Thyroid gland (tissue), 4 donors: ENCODE measurements around the gene ICE1. TPM values are rescaled to one million over a fixed set of nuclear protein-coding genes. Genes with fewer than 3 reads are reported as not detected.

Experiments
- DNase-seq, 2 donors: peaks; one replicate each; pipeline ENCODE4 v3.0.0-alpha.2; 2019
- H3K27ac ChIP-seq, 3 donors: fragments of 200-600 bp; sonication (generic); 1 replicate in 2 of 3; 2 replicates in 1 of 3; pipeline ENCODE4 v1.5.1; 2016 to 2019; ENCODE audit warnings: mild to moderate bottlenecking in 1 of 3, moderate library complexity in 1 of 3
- H3K27me3 ChIP-seq: fragments of 200-600 bp; sonication (generic); one replicate; pipeline ENCODE4 v1.5.1; 2019
- H3K36me3 ChIP-seq, 2 donors: fragments of 200-600 bp; sonication (generic); one replicate each; pipeline ENCODE4 v1.5.1; 2016 to 2019
- H3K4me1 ChIP-seq, 2 donors: fragments of 200-600 bp; sonication (generic); one replicate each; pipeline ENCODE4 v1.5.1; 2017 to 2019
- H3K4me3 ChIP-seq, 3 donors: fragments of 200-600 bp; sonication (generic); replicated peaks in 1 of 3; 1 replicate in 2 of 3; 2 replicates in 1 of 3; pipeline ENCODE4 v1.5.1; 2016; ENCODE audit warnings: mild to moderate bottlenecking in 1 of 3
- H3K9me3 ChIP-seq: fragments of 200-600 bp; sonication (generic); one replicate; pipeline ENCODE4 v1.5.1; 2017
- POLR2A ChIP-seq, 2 donors: fragments of 450-650 bp; IDR thresholded peaks; one replicate each; pipeline ENCODE4 v1.6.1; 2017; ENCODE audit warnings: antibody characterized with exemption in 2 of 2, mild to moderate bottlenecking in 2 of 2, moderate library complexity in 1 of 2
- WGBS, 2 donors: methylation state at CpG; one replicate each; pipeline ENCODE4 v1.1.5; 2017; 5-methylcytosine and 5-hydroxymethylcytosine counted together
- intact Hi-C: fragments of 100-400 bp; cut with DNase I; formaldehyde crosslinking; loops from one replicate; pipeline ENCODE4 v1.15.1; 2023
- total RNA-seq, 4 donors: library from RNA; depleted of rRNA; stranded (reverse); fragments of >200 nt; gene quantifications; one replicate each; pipeline ENCODE4 v1.2.3, GENCODE V29; 2016
- TF ChIP-seq, protein P1 (sequence below), 6 experiments: fragments of 200-600 bp in 3 of 6; fragments of 450-650 bp in 3 of 6; sonication (generic) in 3 of 6; IDR thresholded peaks; one replicate each; pipeline ENCODE4 v1.5.1; 2016 to 2019; ENCODE audit warnings: antibody characterized with exemption in 6 of 6, mild to moderate bottlenecking in 2 of 6, inconsistent platforms in 1 of 6, moderate library complexity in 1 of 6

Gene ICE1
- total RNA-seq, 4 donors from 2014 or later = 36.7 to 71.8 (median 41.6) TPM

- 86% methylated on average over 3 of the region's 3 CpGs for WGBS, 2 donors
- no peak for TF ChIP-seq POLR2A (IDR thresholded peaks at IDR 0.05)
- TF ChIP-seq, protein P1, sequence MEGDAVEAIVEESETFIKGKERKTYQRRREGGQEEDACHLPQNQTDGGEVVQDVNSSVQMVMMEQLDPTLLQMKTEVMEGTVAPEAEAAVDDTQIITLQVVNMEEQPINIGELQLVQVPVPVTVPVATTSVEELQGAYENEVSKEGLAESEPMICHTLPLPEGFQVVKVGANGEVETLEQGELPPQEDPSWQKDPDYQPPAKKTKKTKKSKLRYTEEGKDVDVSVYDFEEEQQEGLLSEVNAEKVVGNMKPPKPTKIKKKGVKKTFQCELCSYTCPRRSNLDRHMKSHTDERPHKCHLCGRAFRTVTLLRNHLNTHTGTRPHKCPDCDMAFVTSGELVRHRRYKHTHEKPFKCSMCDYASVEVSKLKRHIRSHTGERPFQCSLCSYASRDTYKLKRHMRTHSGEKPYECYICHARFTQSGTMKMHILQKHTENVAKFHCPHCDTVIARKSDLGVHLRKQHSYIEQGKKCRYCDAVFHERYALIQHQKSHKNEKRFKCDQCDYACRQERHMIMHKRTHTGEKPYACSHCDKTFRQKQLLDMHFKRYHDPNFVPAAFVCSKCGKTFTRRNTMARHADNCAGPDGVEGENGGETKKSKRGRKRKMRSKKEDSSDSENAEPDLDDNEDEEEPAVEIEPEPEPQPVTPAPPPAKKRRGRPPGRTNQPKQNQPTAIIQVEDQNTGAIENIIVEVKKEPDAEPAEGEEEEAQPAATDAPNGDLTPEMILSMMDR (IDR thresholded peaks at IDR 0.05) = no peak
- Histone ChIP-seq H3K27ac (no peak overlapping the region), H3K9me3 (no peaks in the 10 kb centered on the region), H3K4me3 (no peak overlapping the region), H3K4me1 (no peaks in the 10 kb centered on the region), H3K27me3 (no peaks in the 10 kb centered on the region), H3K36me3 (peaks cover 0 to 7% of the 10 kb centered on the region in 2 donors)
- DNase-seq = no peak
- intact Hi-C loops = no loop called here
These were observed 58.7 kb downstream of the ICE1 start for GRCh38 chr5:5481206-5481605.

- DNase-seq = no peak
- H3K4me3 ChIP-seq = no peak overlapping the region
- no peaks in the 10 kb centered on the region for H3K9me3 ChIP-seq
- intact Hi-C loops = no loop called here
- WGBS, 2 donors = 96 to 98% methylated on average over 4 of the region's 4 CpGs
- peaks cover 0 to 2% of the 10 kb centered on the region in 2 donors for H3K36me3 ChIP-seq
- H3K27ac ChIP-seq = no peak overlapping the region
- H3K4me1 ChIP-seq = no peaks in the 10 kb centered on the region
- no peaks in the 10 kb centered on the region for H3K27me3 ChIP-seq
- TF ChIP-seq, protein P1 (IDR thresholded peaks at IDR 0.05) = no peak
- no peak for TF ChIP-seq POLR2A (IDR thresholded peaks at IDR 0.05)
These were observed 59.2 kb downstream of the ICE1 start for GRCh38 chr5:5481633-5482032.

- WGBS, 2 donors = 90 to 93% methylated on average over 2 of the region's 2 CpGs
- H3K9me3 ChIP-seq = no peaks in the 10 kb centered on the region
- H3K36me3 ChIP-seq = no peaks in the 10 kb centered on the region
- no peaks in the 10 kb centered on the region for H3K27me3 ChIP-seq
- H3K4me3 ChIP-seq = no peak overlapping the region
- no peak for TF ChIP-seq POLR2A (IDR thresholded peaks at IDR 0.05)
- TF ChIP-seq, protein P1 (IDR thresholded peaks at IDR 0.05) = no peak
- no peaks in the 10 kb centered on the region for H3K4me1 ChIP-seq
- no peak overlapping the region for H3K27ac ChIP-seq
- intact Hi-C loops = no loop called here
- DNase-seq = no peak
These were observed 60.9 kb downstream of the ICE1 start for GRCh38 chr5:5483350-5483749.

DNA sequence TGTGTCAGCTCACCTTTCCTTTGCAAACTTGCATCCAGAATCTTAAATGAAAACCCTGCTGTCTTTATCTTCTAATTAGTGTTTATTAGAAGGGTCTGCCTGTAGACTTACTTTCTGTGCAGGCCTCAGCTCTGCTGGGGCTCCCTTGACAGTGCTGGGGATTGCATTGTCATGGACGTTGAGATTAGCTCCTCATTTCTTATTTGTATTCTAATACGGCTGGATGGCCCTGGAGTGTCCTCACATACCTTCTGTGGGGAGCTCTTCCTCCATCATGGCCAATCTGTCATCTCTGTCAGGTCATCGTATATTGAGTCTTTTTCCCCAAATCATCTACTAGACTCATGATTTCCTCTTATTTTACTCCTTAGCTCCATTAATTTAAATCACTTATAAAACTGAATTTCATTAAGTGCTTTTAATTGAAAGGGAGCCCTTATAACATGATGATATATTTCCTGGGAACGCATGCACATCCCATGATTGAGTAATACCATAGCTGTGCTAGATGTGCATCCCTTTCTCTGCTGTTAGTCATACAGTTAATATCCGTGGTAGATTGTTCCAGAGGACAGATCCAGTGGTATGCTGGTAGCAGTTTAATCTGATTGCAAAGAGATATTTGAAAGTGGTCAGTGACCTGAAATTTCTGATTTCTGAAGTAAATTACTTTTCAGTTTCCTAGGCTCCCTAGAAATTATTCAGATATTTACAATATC, 61.6 kb downstream of the ICE1 start:
- TF ChIP-seq, protein P1 (IDR thresholded peaks at IDR 0.05) = no peak
- no peak overlapping the region for H3K4me3 ChIP-seq
- no peaks in the 10 kb centered on the region for H3K4me1 ChIP-seq
- no peak for DNase-seq
- H3K27ac ChIP-seq = no peak overlapping the region
- H3K9me3 ChIP-seq = no peaks in the 10 kb centered on the region
- WGBS, 2 donors = 87 to 90% methylated on average over 5 of the region's 5 CpGs
- no peaks in the 10 kb centered on the region for H3K27me3 ChIP-seq
- H3K36me3 ChIP-seq = peaks cover 0 to under 1% of the 10 kb centered on the region in 2 donors
- intact Hi-C loops = no loop called here

GRCh38 chr5:5486122-5486521, 63.6 kb downstream of the ICE1 start:
- no peak for TF ChIP-seq POLR2A (IDR thresholded peaks at IDR 0.05)
- TF ChIP-seq, protein P1 (IDR thresholded peaks at IDR 0.05) = no peak
- Histone ChIP-seq H3K4me3 (no peak overlapping the region), H3K4me1 (no peaks in the 10 kb centered on the region), H3K9me3 (no peaks in the 10 kb centered on the region), H3K27ac (no peak overlapping the region), H3K27me3 (no peaks in the 10 kb centered on the region), H3K36me3 (peaks cover 0 to 8% of the 10 kb centered on the region in 2 donors)
- intact Hi-C loops = no loop called here
- 85 to 86% methylated on average over 3 of the region's 3 CpGs for WGBS, 2 donors
- no peak for DNase-seq
